HepG2 (cell line): Measurements from ENCODE around the gene DTNA. TPM values are rescaled to one million over a fixed set of nuclear protein-coding genes. Genes with fewer than 3 reads are reported as not detected.

Experiments
- ATAC-seq: fragments of 200-7000 bp; cut with Tn5 transposase; 3 replicates; pipeline ENCODE4 v1.9.1; 2020; ENCODE audit warnings: mild to moderate bottlenecking, moderate library complexity
- BruUV-seq: library from RNA; stranded (reverse); fragments of 400-500 nt; replicated peaks from 2 replicates; lab custom pipeline; 2021; lab: Mats Ljungman, UMichigan
- CTCF ChIA-PET: fragments of 300-600 bp; formaldehyde crosslinking; extraction: SDS; loops from one replicate; lab custom pipeline; 2021; ENCODE audit warnings: low total read pairs, inconsistent platforms, low intra/inter-chr PET ratio; lab: Yijun Ruan, JAX
- POLR2A ChIA-PET: fragments of 350-600 bp; sonication (Branson Sonifier 250); formaldehyde crosslinking; loops from one replicate; lab custom pipeline; 2020; ENCODE audit warnings: antibody characterized with exemption, inconsistent platforms; lab: Yijun Ruan, JAX
- DNase-seq: peaks from one replicate; pipeline ENCODE4 v3.0.0-alpha.2; 2015; ENCODE audit warnings: low spot score
- FAIRE-seq: peaks from 3 replicates; lab custom pipeline; 2011; peaks lifted over from hg19 to GRCh38; lab: Jason Lieb, UNC
- H2AFZ ChIP-seq: one replicate; pipeline ENCODE4 v1.6.1; 2011; ENCODE audit warnings: low read length, inconsistent platforms
- H3K27ac ChIP-seq: fragments of 300-600 bp; 3 replicates; pipeline ENCODE4 v1.8.0; 2011; ENCODE audit warnings: mixed run types, mild to moderate bottlenecking, mixed read lengths, low read length, inconsistent platforms; ENCODE audit not compliant: insufficient read depth; ENCODE audit errors: extremely low read length
- H3K27me3 ChIP-seq, 2 experiments: fragments of 200-600 bp in 1 of 2; 2 replicates in 1 of 2; 3 replicates in 1 of 2; pipeline versions ENCODE4 v1.6.0 to v1.8.0; 2011; ENCODE audit warnings: low read length in 2 of 2, mild to moderate bottlenecking in 2 of 2, moderate library complexity in 2 of 2, inconsistent platforms in 1 of 2; ENCODE audit not compliant: insufficient read depth in 2 of 2, control insufficient read depth in 1 of 2
- H3K36me3 ChIP-seq, 2 experiments: fragments of 200-600 bp in 1 of 2; replicated peaks in 1 of 2; 2 replicates in 1 of 2; 3 replicates in 1 of 2; pipeline versions ENCODE4 v1.5.1 to v1.8.0; 2011; ENCODE audit warnings: low read length in 2 of 2, inconsistent platforms in 1 of 2; ENCODE audit not compliant: insufficient read depth in 2 of 2, control insufficient read depth in 1 of 2
- H3K4me1 ChIP-seq: 2 replicates; pipeline ENCODE4 v1.5.1; 2012; ENCODE audit warnings: low read length, inconsistent platforms; ENCODE audit not compliant: insufficient read depth
- H3K4me2 ChIP-seq: 2 replicates; pipeline ENCODE4 v1.6.0; 2011; ENCODE audit warnings: low read depth, low read length, inconsistent platforms
- H3K4me3 ChIP-seq, 3 experiments: fragments of 200-600 bp in 1 of 3; sonication (generic), shearing (Covaris generic) in 1 of 3; replicated peaks in 1 of 3; 2 replicates each; pipeline ENCODE4 v1.5.1; 2011 to 2016; ENCODE audit warnings: low read length in 3 of 3, inconsistent platforms in 2 of 3, low read depth in 2 of 3, mild to moderate bottlenecking in 2 of 3, control low read depth in 1 of 3, mixed read lengths in 1 of 3; ENCODE audit not compliant: insufficient read depth in 1 of 3
- H3K79me2 ChIP-seq: one replicate; pipeline ENCODE4 v1.6.1; 2011; ENCODE audit warnings: low read length, inconsistent platforms; ENCODE audit not compliant: insufficient read depth
- H3K9ac ChIP-seq: 2 replicates; pipeline ENCODE4 v1.6.0; 2011; ENCODE audit warnings: mild to moderate bottlenecking, low read depth, low read length, inconsistent platforms; ENCODE audit not compliant: insufficient read depth
- H3K9me3 ChIP-seq: 2 replicates; pipeline ENCODE4 v1.5.1; 2012; ENCODE audit warnings: mild to moderate bottlenecking, low read length
- H4K20me1 ChIP-seq: 2 replicates; pipeline ENCODE4 v1.6.0; 2011; ENCODE audit warnings: inconsistent platforms, mild to moderate bottlenecking, low read length, moderate library complexity; ENCODE audit not compliant: insufficient read depth
- EHMT2 ChIP-seq: fragments of 200-600 bp; sonication (generic); IDR thresholded peaks from 2 replicates; pipeline ENCODE4 v1.7.0; 2017; ENCODE audit warnings: antibody characterized with exemption, low read depth, low read length, borderline replicate concordance
- FOXK1 ChIP-seq: sonication (generic); formaldehyde crosslinking; IDR thresholded peaks from 2 replicates; pipeline ENCODE4 v1.4.0; 2020; ENCODE audit warnings: low read depth, missing genetic modification reagents, borderline replicate concordance
- GATAD2A ChIP-seq: IDR thresholded peaks from 2 replicates; pipeline ENCODE4 v1.6.1; 2016
- IRX3 ChIP-seq: sonication (generic); formaldehyde crosslinking; IDR thresholded peaks from 2 replicates; pipeline ENCODE4 v1.8.1; 2023; ENCODE audit warnings: mild to moderate bottlenecking, low read depth, missing genetic modification reagents, borderline replicate concordance
- KDM1A ChIP-seq: IDR thresholded peaks from 2 replicates; pipeline ENCODE4 v1.6.1; 2016; ENCODE audit warnings: missing compliant biosample characterization
- NFATC3 ChIP-seq: sonication (generic); formaldehyde crosslinking; IDR thresholded peaks from 2 replicates; pipeline ENCODE4 v1.5.1; 2020; ENCODE audit warnings: mild to moderate bottlenecking, missing genetic modification reagents
- NKX3-1 ChIP-seq: sonication (generic); formaldehyde crosslinking; IDR thresholded peaks from 2 replicates; pipeline ENCODE4 v1.5.0; 2020; ENCODE audit warnings: missing genetic modification reagents
- RAD51 ChIP-seq: fragments of 450-650 bp; IDR thresholded peaks from 2 replicates; pipeline ENCODE4 v1.6.1; 2016; ENCODE audit warnings: borderline replicate concordance
- SP1 ChIP-seq, 2 experiments: fragments of 450-650 bp in 1 of 2; sonication (generic) in 1 of 2; formaldehyde crosslinking in 1 of 2; IDR thresholded peaks; 2 replicates each; pipeline versions ENCODE4 v1.4.0 to v1.6.1; 2016 to 2020; ENCODE audit warnings: missing genetic modification reagents in 1 of 2
- TBX2 ChIP-seq: sonication (generic); formaldehyde crosslinking; IDR thresholded peaks from 2 replicates; pipeline ENCODE4 v1.5.0; 2020; ENCODE audit warnings: missing genetic modification reagents, mild to moderate bottlenecking, borderline replicate concordance
- ZIK1 ChIP-seq: sonication (generic); formaldehyde crosslinking; IDR thresholded peaks from 2 replicates; pipeline ENCODE4 v1.5.0; 2020; ENCODE audit warnings: mild to moderate bottlenecking, low read depth, missing genetic modification reagents, borderline replicate concordance
- ZNF263 ChIP-seq: sonication (generic); formaldehyde crosslinking; IDR thresholded peaks from 2 replicates; pipeline ENCODE4 v1.4.0; 2020; ENCODE audit warnings: missing genetic modification reagents
- ZNF354B ChIP-seq: sonication (generic); formaldehyde crosslinking; IDR thresholded peaks from 2 replicates; pipeline ENCODE4 v1.8.0; 2022; ENCODE audit warnings: mild to moderate bottlenecking, missing genetic modification reagents
- ZNF530 ChIP-seq: sonication (generic); formaldehyde crosslinking; IDR thresholded peaks from 2 replicates; pipeline ENCODE4 v1.5.0; 2020; ENCODE audit warnings: low read depth, mild to moderate bottlenecking, missing genetic modification reagents
- ZNF569 ChIP-seq: sonication (generic); formaldehyde crosslinking; IDR thresholded peaks from 2 replicates; pipeline ENCODE4 v1.5.0; 2020; ENCODE audit warnings: mild to moderate bottlenecking, missing genetic modification reagents, moderate library complexity, borderline replicate concordance
- ZNF781 ChIP-seq: sonication (generic); formaldehyde crosslinking; IDR thresholded peaks from 2 replicates; pipeline ENCODE4 v1.5.1; 2020; ENCODE audit warnings: borderline replicate concordance, mild to moderate bottlenecking, missing genetic modification reagents; ENCODE audit errors: not compliant biosample characterization
- ZNF792 ChIP-seq: IDR thresholded peaks from 2 replicates; pipeline ENCODE4 v1.6.1; 2016
- WGBS: methylation state at CpG from one replicate; pipeline ENCODE4 v1.1.6; 2017; ENCODE audit warnings: low lambda C conversion rate; 5-methylcytosine and 5-hydroxymethylcytosine counted together
- in situ Hi-C: cut with HindIII; loops from 2 replicates; pipeline ENCODE4 v1.10.0; 2017; ENCODE audit warnings: low pct_unique_long_range_greater_than_20kb; ENCODE audit not compliant: extremely low pct_ligation_motif_present
- intact Hi-C: fragments of 100-400 bp; cut with micrococcal nuclease; formaldehyde crosslinking; loops from one replicate; pipeline ENCODE4 v1.10.0; 2022; ENCODE audit not compliant: unreplicated experiment
- polyA plus RNA-seq, 8 experiments: library from polyadenylated mRNA; depleted of rRNA in 3 of 8; stranded (reverse) in 7 of 8; unstranded in 1 of 8; fragments of >200 nt; fragmentation: Illumina TruSeq in 4 of 8; extraction: Trizol in 4 of 8; gene quantifications; 2 replicates each; pipeline versions ENCODE4 v1.2.1 to v1.2.3, GENCODE V29; 2011 to 2016; ENCODE audit warnings: low read depth in 4 of 8, missing spikeins in 1 of 8, mixed read lengths in 1 of 8; ENCODE audit not compliant: insufficient read depth in 1 of 8
- total RNA-seq, 5 experiments: library from RNA; depleted of rRNA; stranded (reverse); fragments of >200 nt; fragmentation: Illumina TruSeq; extraction: Trizol; gene quantifications; 2 replicates each; pipeline ENCODE4 v1.2.3, GENCODE V29; 2016; ENCODE audit warnings: low read depth in 1 of 5
- TF ChIP-seq, protein P1 (sequence below): sonication (generic); formaldehyde crosslinking; IDR thresholded peaks from 2 replicates; pipeline ENCODE4 v1.8.1; 2023; ENCODE audit warnings: missing genetic modification reagents, mild to moderate bottlenecking, borderline replicate concordance
- TF ChIP-seq, protein P2 (sequence below): sonication (generic); formaldehyde crosslinking; IDR thresholded peaks from 2 replicates; pipeline ENCODE4 v1.5.1; 2020; ENCODE audit warnings: mild to moderate bottlenecking, missing genetic modification reagents, borderline replicate concordance
- TF ChIP-seq, protein P3 (sequence below): sonication (generic); formaldehyde crosslinking; IDR thresholded peaks from 2 replicates; pipeline ENCODE4 v1.4.0; 2020; ENCODE audit warnings: missing genetic modification reagents, low read depth, mild to moderate bottlenecking, borderline replicate concordance

DTNA gene
- total and polyA plus RNA-seq, 2 of the 13 experiments (the other 11 are each of a cell fraction or from before 2014, with no cell fraction given) = 8.5 to 29.0 TPM

DNA sequence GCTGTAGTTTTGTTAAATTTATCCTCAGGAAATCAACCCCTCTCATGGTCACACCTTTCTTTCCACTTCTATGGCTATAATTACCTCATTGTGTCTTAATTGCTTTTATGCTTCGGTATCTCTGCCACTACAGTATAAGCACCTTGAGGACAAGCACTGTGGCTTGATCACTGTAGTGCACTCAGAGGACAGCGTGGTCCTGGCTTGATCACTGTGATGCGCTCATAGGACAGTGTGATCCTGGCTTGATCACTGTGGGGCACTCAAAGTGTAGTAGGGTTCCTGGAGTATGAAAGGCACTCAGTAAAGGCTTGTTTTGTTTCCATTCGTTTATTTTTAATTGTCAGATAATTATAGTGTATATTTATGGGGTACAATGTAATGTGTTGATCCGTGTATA, 44.2 kb downstream of the DTNA start:
- Histone ChIP-seq H2AFZ (no peak overlapping the region), H3K27me3 (no peaks in the 10 kb centered on the region), H4K20me1 (no peaks in the 10 kb centered on the region), H3K9me3 (no peaks in the 10 kb centered on the region), H3K4me3 (no peak overlapping the region), H3K4me2 (no peak overlapping the region), H3K9ac (no peak overlapping the region), H3K27ac (no peak overlapping the region), H3K79me2 (no peaks in the 10 kb centered on the region), H3K36me3 (no peaks in the 10 kb centered on the region), H3K4me1 (no peaks in the 10 kb centered on the region)
- 73% methylated on average over 5 of the region's 5 CpGs for WGBS
- CTCF ChIA-PET = no interaction called here
- FAIRE-seq (no peak), DNase-seq (no peak), ATAC-seq (no peak)
- in situ Hi-C loops = no loop called here
- TF ChIP-seq ZIK1 (CRISPR knock-in tag) (no peak), FOXK1 (CRISPR knock-in tag) (no peak), TBX2 (CRISPR knock-in tag) (no peak), NFATC3 (CRISPR knock-in tag) (no peak), KDM1A (CRISPR knock-in tag) (no peak), EHMT2 (no peak), RAD51 (no peak), ZNF569 (CRISPR knock-in tag) (no peak), ZNF792 (no peak), ZNF530 (CRISPR knock-in tag) (no peak), NKX3-1 (no peak), GATAD2A (CRISPR knock-in tag) (no peak), ZNF354B (CRISPR knock-in tag) (no peak), SP1 (IDR thresholded peaks at IDR 0.05) (no peak), SP1 (CRISPR knock-in tag; IDR thresholded peaks at IDR 0.05) (no peak), IRX3 (no peak), ZNF781 (CRISPR knock-in tag) (no peak), ZNF263 (CRISPR knock-in tag) (no peak)
- TF ChIP-seq, protein P1, sequence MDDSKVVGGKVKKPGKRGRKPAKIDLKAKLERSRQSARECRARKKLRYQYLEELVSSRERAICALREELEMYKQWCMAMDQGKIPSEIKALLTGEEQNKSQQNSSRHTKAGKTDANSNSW (CRISPR knock-in tag) = no peak
- TF ChIP-seq, protein P2, sequence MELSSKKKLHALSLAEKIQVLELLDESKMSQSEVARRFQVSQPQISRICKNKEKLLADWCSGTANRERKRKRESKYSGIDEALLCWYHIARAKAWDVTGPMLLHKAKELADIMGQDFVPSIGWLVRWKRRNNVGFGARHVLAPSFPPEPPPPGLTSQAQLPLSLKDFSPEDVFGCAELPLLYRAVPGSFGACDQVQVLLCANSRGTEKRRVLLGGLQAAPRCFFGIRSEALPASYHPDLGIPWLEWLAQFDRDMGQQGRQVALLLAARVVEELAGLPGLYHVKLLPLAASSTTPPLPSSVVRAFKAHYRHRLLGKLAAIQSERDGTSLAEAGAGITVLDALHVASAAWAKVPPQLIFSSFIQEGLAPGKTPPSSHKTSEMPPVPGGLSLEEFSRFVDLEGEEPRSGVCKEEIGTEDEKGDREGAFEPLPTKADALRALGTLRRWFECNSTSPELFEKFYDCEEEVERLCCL (CRISPR knock-in tag) = no peak
- TF ChIP-seq, protein P3, sequence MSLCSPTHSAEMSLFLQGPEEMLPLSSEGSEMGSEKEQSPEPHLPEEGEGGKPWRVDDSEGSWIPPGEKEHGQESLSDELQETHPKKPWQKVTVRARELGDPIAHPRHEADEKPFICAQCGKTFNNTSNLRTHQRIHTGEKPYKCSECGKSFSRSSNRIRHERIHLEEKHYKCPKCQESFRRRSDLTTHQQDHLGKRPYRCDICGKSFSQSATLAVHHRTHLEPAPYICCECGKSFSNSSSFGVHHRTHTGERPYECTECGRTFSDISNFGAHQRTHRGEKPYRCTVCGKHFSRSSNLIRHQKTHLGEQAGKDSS = no peak
- POLR2A ChIA-PET = no interaction called here
- no TSS peak for BruUV-seq
- intact Hi-C loops = no loop called here
